NOMO-1 treated with dmso at 0.1 percent for 144 hours (cell line): ENCODE data around the gene PDZRN4.
A peak's percentile ranks its signal among the peaks of the same experiment; 100 is the strongest.
"Not testable (repeated sequence)": the region's sequence is repeated elsewhere in the genome, so short reads cannot be mapped to it uniquely, and the experiment has no call there.

Source experiments
- DNase-seq: peaks from one replicate; lab custom pipeline; 2025; ENCODE audit not compliant: unreplicated experiment; lab: John Stamatoyannopoulos, UW

The PDZRN4 gene

GRCh38 chr12:41552588-41552987, 364.5 kb downstream of the PDZRN4 start:
- DNase-seq = no peak

- no peak for DNase-seq
Measured at GRCh38 chr12:41556176-41556575, 368.1 kb downstream of the PDZRN4 start.

DNA sequence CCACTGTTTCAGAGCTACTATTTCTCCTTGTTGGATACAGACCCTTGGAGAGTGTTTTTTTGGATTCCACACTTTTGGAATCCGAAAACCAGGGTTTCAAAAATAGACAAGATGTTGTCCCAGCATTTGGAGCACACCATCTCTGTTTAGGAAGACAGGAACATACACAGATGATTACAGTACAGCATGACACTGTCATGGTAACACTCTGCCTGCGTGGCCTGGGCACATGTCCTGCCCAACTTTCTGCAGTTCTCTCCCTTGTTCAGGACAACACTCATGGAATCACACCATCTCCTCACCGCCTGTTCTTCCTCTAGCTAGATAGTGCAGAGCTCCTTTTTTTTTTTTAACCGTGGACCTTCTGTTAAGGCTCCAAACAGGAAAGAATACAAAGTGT, 369.2 kb downstream of the PDZRN4 start:
- DNase-seq = no peak

DNA sequence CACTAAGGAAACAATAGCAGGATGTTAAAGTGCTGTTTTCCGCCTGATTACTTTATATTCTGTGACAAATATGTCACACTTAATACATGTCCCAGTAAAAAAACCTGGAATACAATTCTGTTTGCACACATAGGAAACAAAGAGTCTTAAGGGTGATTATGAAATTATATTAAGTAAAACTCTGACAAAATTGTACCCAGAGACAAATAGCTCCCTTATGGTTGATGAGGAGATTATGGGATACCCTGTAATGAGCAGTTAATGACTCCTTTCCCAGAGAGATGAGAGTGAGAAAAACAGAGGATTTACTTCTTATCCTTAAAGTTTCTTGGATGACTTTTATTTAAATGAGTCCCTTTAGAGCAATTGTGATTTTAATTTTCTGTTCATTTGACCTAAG, 370.6 kb downstream of the PDZRN4 start:
- DNase-seq = no peak

DNA sequence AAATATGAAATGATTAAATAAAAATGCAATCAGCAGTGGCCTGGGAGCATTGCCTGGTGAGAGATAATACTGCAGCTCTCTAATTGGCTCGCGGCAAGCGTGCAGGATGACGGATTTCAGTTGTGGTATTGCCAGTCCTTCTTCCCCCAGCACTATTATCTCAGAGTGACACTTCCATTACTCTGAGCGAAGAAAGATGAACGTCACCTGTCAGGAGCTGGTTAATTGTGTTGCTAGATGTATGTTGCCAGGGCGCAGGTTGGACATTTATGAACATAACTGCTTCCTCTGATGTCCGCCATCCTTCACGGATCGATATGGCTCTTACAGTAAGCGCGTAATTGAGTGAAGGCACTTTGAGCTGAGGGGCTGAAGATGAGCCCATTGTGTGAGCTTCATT, 374.9 kb downstream of the PDZRN4 start:
- no peak for DNase-seq

- DNase-seq = no peak
Measured at GRCh38 chr12:41564816-41565215, 376.7 kb downstream of the PDZRN4 start.

- no peak for DNase-seq
Measured at GRCh38 chr12:41566703-41567102, 378.6 kb downstream of the PDZRN4 start.

- DNase-seq = no peak
Measured at GRCh38 chr12:41573445-41573844, 385.3 kb downstream of the PDZRN4 start.

DNA sequence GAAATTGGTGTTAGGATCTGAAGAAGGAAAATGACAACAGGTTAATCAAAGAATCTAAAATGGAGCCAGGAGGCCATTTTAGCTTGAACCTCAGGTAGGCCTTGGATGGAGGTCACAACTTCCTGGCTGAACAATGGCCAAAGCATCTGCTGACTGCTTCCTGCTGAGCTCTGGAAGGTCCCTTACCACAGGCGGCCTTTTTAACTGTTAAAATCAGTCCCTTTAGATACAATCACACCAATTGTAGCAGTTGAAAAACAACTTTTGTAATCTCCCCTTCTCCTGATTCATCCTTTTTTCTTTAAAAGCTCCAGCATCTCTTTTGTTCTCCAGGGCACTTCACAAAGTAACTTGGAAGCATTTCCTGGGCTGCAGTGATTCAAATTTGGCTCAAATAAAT, 388.8 kb downstream of the PDZRN4 start:
- no peak for DNase-seq

GRCh38 chr12:41577995-41578394, 389.9 kb downstream of the PDZRN4 start:
- DNase-seq = no peak

DNA sequence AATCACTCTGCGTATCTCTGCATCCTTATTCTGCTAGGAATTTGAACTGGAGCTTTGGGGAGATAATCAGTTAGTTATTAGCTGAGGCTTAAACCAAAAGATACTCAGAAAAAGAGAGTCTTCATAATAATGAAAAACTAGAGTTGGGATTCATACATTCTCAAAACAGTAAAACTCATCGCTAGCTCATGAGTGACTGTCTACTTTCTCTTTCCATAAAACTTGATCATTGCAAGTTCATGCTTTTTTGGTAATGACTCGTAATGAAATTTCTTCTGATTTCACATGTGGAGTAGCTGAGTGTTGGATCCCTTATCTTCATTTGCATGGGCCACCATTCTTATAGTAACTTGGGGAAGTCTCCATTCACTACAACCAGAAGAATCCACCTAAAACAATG, 397.7 kb downstream of the PDZRN4 start:
- no peak for DNase-seq

DNA sequence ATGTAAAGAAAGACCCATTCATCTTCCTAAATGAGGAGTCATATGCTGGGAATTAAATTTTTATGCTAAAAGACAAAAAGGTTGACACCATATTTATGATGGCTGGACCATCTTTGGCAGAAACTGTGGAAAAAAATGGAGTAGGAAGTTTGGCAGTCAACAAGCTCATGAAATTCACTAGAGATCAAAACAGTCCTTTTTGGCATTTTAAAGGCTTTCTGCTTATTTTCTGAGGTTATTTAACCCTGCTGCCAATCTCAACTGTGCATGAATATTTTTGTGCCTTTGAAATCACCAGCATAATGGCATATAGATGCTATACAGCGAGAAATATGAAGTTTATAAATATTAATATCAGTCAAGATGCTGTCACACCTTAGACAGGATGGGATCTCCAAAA, 399.5 kb downstream of the PDZRN4 start:
- DNase-seq = no peak

DNA sequence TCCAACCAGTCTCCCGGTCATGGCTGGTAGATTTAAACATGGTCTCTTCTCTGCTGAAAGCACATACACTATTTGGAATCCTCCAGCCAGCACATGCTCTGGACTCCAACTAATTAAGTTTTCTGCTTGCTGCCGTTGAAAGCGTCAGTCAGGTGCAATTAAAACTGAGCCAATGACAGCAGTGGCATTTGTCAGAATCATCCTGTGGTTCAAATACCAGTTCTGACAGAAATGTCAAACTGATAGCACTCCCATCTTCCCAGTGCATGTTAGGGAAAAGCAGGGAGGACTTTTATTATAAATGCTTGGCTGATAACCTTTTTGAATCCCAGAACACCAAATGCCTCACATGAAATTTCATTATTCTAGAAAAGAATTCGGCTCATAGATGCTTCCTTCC, 401.8 kb downstream of the PDZRN4 start:
- DNase-seq = no peak

GRCh38 chr12:41596190-41596589, 408.1 kb downstream of the PDZRN4 start:
- DNase-seq = no peak

- DNase-seq = peak; percentile 43
Measured at GRCh38 chr12:41604830-41605229, 416.7 kb downstream of the PDZRN4 start.

DNA sequence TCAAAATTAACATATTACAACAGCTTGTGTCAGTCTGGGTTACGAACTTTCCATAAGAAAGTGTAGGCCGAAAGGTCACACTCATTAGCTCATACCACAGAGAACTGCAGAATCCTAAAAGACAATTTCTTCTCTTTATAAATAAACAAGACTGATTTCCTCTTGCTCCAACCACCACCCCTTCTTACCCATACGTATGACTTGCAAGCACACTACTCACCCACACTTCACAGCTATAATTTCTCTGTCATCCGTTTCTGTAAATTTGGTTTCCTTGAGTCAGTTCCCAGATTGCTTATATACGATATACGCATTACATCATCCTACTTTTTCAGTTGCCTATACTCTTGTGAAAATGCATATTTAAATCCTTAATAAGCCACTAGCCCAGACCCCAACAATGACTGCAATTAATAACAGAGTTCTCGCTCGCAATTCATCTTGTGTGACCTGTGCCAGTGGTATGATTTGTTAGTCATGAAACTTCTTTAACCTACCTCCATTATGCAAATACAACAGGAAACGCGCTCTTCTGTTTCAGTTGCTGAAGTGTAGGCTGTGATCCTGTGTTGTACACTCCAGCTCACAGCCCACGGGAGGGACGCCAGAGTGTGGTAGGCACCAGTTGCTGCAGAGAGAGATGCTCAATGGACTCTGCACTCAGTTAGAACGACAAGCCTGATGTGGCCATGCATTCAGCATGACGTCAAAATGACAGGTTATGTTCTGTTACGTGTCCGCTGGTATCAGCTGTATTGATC, 417.6 kb downstream of the PDZRN4 start:
- peak; percentile 83 for DNase-seq

DNA sequence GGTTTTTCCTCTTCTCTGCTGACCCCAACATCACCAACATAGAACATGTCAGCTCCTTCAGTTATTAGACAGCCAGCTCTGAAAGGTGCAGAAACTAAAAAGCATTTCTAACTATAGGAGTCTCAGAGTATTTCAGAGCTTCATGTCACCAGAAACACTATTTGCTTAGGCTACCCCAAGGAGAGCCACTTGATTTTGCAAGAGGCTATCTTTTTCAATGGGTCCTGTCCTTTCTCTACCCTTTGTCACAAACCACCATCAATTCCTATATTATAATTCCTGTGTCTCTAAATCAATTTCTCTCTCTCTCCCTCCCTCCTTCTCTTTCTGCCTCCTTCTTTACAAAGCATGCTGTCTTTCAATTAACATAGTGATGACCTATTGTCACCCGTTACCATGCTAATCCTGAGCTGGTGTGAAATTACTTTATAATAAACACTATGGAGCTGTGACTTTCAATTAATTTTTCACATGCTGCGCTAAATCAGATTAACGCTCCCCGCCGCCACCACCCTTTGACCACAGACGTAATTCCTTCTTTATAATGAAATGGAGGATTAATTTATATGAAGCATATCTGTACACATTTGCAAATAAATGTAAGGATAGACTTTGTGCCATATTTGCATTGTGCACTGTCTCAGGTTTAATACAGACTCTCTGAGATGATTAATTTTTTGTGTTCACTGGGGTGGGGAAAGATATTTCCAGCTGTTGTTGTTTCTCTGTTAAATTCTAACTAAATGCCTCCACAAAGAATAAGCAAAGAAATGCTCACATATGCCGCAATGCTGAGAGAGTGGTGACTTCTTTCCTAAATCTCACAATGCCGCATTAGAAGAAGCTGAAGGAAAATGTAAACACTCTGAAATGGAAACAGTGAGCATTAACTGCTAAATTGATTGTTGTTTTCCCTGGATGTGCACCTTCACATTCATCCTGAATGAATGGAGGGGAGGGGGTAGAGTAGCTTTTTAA, 418.6 kb downstream of the PDZRN4 start:
- DNase-seq = no peak

DNA sequence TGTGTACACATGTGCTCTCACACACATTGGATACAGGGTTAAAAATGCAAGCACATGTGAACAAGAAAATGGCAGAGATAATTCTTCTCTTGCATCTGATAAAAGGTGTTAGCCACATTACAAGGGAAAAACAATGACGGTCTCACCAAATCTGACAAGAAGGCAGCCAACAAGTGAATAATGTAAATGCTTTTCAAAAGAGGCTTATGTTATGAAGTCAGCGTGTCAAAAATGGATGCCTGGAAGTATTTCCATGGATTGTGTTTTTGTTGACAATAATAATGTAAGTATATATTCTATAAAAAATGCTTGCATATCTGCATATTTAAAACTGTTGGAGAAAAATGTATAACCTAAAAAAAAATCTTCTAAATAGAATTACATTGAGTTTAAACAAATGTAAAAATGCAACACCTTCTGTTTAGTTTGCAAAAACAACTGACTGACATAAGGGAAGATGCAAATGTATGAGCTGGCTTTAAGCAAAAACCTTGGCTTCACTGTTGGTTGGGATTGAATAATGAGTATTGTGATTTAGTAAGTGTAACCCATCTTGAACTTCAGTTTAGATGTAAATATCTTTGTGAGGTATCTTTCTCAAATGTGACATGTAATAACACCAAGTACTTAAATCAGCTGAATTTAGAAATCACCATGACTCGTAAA, 424.9 kb downstream of the PDZRN4 start:
- no peak for DNase-seq

DNA sequence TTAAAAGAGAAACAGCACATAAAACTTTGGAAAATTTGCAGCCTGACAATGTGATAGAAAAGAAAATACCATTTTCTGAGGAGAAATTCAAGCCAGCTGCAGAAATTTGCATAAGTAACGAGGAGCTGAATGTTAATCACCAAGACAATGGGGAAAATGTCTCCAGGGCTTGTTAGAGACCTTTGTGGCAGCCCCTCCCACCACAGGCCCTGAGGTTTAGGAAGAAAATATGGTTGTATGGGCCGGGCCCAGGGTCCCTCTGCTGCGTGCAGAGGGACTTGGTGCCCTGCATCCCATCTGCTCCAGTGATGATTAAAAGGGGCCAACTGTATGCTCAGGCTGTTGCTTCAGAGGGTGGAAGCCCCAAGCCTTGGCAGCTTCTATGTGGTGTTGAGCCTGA, 427.1 kb downstream of the PDZRN4 start:
- not testable (repeated sequence) for DNase-seq

GRCh38 chr12:41619705-41620104, 431.6 kb downstream of the PDZRN4 start:
- DNase-seq = no peak

DNA sequence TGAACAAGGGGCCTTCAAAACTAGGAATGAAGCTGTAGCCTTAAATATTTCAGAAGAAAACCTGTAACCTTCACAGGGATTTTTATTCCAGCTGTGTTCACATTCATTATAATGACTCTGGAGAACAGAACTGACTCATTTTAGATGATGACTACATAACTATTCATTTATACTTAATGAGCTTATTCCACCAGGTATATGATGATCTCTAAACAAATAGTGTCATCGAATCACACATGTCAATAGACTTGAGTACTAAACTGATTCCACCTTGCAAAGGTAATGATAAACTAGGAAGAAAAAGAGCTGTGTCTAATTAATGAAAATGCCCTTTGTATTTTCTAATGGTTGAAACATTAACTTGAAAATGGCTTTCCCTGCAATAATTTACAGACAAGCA, 433.2 kb downstream of the PDZRN4 start:
- DNase-seq = no peak
